Activated B cell treated with CpG ODN at 0.5 μM for 24 hours (primary cell): ENCODE results near the gene CHI3L1. TPM values are rescaled to one million over a fixed set of nuclear protein-coding genes. Genes with fewer than 3 reads are reported as not detected.

Experiments
- ATAC-seq: fragments of 200-7000 bp; cut with Tn5 transposase; one replicate; pipeline ENCODE4 v1.10.0; 2021; ENCODE audit warnings: low read depth, mild to moderate bottlenecking, moderate library complexity
- CTCF ChIA-PET: fragments of 350-600 bp; sonication (Branson Sonifier 250); formaldehyde crosslinking; loops from one replicate; lab custom pipeline; 2021; ENCODE audit warnings: antibody characterized with exemption; lab: Charles Lee
- POLR2A ChIA-PET: fragments of 350-600 bp; sonication (Branson Sonifier 250); formaldehyde crosslinking; loops from one replicate; lab custom pipeline; 2021; ENCODE audit warnings: antibody characterized with exemption; lab: Charles Lee
- DNase-seq: peaks from one replicate; pipeline ENCODE4 v3.0.0; 2022
- H3K27ac Mint-ChIP-seq: one replicate; pipeline ENCODE4 v1.8.0; 2020; ENCODE audit warnings: mixed read lengths
- H3K27me3 Mint-ChIP-seq: one replicate; pipeline ENCODE4 v1.8.0; 2021; ENCODE audit warnings: mixed read lengths
- H3K36me3 Mint-ChIP-seq: one replicate; pipeline ENCODE4 v1.8.0; 2021; ENCODE audit warnings: low read depth, mixed read lengths
- H3K4me1 Mint-ChIP-seq: one replicate; pipeline ENCODE4 v1.8.0; 2021; ENCODE audit warnings: mixed read lengths
- H3K4me3 Mint-ChIP-seq: one replicate; pipeline ENCODE4 v1.8.0; 2020; ENCODE audit warnings: mild to moderate bottlenecking, mixed read lengths
- H3K9me3 Mint-ChIP-seq: one replicate; pipeline ENCODE4 v1.8.0; 2020; ENCODE audit warnings: mixed read lengths
- intact Hi-C: fragments of 100-400 bp; cut with micrococcal nuclease; formaldehyde crosslinking; loops from one replicate; pipeline ENCODE4 v1.15.1; 2024
- total RNA-seq: library from RNA; stranded (reverse); gene quantifications from 2 replicates; pipeline ENCODE4 v1.2.3, GENCODE V29; 2022
- TF ChIP-seq, protein P1 (sequence below): fragments of 200-600 bp; IDR thresholded peaks from one replicate; pipeline ENCODE4 v1.8.0; 2022; ENCODE audit warnings: antibody characterized with exemption, mild to moderate bottlenecking

CHI3L1 gene
- total RNA-seq, 1 donor from 2014 or later, result 0.38 TPM

DNA sequence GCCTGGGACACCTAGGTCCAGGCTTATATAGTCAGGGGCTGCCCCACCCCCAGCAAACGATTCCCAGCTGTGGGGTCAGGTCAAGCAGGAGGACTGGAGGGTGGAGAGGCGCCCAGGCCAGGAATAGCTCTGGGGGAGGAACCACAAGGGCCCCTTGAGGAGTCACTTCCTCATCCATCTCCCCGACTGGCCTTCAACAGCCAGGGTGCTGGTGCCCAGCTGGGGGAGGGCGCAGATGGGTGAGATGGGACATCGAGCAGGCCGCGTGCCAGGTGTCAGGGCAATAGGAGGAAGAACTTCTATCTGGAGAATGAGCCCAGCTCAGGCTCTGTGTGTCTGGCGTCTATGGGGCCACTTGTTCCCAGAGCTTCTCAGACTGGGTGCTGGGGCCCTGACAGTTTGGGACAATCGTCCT is 10.7 kb downstream of the CHI3L1 start:
- intact Hi-C loops, result no loop called here
- Mint-ChIP-seq H3K9me3 (no peaks in the 10 kb centered on the region), H3K36me3 (no peaks in the 10 kb centered on the region), H3K4me3 (no peak overlapping the region), H3K4me1 (peaks cover 6% of the 10 kb centered on the region), H3K27me3 (peaks cover 20% of the 10 kb centered on the region), H3K27ac (no peak overlapping the region)
- ATAC-seq (no peak), DNase-seq (no peak)
- CTCF ChIA-PET, result no interaction called here
- POLR2A ChIA-PET, result no interaction called here
- TF ChIP-seq, protein P1, sequence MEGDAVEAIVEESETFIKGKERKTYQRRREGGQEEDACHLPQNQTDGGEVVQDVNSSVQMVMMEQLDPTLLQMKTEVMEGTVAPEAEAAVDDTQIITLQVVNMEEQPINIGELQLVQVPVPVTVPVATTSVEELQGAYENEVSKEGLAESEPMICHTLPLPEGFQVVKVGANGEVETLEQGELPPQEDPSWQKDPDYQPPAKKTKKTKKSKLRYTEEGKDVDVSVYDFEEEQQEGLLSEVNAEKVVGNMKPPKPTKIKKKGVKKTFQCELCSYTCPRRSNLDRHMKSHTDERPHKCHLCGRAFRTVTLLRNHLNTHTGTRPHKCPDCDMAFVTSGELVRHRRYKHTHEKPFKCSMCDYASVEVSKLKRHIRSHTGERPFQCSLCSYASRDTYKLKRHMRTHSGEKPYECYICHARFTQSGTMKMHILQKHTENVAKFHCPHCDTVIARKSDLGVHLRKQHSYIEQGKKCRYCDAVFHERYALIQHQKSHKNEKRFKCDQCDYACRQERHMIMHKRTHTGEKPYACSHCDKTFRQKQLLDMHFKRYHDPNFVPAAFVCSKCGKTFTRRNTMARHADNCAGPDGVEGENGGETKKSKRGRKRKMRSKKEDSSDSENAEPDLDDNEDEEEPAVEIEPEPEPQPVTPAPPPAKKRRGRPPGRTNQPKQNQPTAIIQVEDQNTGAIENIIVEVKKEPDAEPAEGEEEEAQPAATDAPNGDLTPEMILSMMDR, result no peak

DNA sequence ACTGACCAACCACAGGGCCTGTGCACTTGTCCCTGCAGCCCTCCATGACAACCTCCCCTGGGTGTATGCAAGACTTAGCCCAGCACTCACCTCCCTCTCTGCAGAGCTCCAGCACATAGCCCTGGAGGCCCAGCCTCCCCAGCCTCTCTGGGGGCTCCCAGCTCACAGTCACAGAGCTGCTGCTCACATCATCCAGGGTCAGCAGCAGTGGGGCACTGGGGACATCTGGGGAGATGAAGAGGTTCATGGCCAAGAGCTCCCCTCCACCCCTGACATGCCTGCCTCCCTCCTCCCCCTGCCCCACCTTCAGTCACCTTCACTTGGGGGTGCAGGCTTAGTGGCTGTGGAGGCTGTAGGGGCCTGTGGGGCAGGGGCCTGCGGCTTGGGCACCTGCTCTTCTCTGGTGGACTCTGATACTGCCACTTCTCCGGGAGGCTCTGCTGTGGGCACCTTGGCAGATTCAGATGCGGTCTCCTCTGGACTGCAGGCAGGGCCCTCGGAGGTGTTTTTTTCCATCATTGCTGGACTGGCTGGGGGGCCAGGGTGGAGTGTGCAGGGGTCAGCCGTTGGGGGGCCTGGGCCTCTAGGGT is 11.2 kb downstream of the CHI3L1 start, which contains the start of gene MYBPH:
TSS of gene MYBPH (minus strand) at position 590 of the 590 bp plus-strand sequence. CDS start at position 519, 71 bp downstream.
- intact Hi-C loops, result no loop called here
- no peaks in the 10 kb centered on the region for H3K9me3 Mint-ChIP-seq
- CTCF ChIA-PET, result no interaction called here
- peaks cover 6% of the 10 kb centered on the region for H3K4me1 Mint-ChIP-seq
- H3K4me3 Mint-ChIP-seq, result no peak within 1 kb of the TSS
- POLR2A ChIA-PET, result no interaction called here
- H3K36me3 Mint-ChIP-seq, result no peaks in the 10 kb centered on the region
- TF ChIP-seq, protein P1, result no peak
- H3K27me3 Mint-ChIP-seq, result peaks cover 20% of the 10 kb centered on the region
- DNase-seq (no peak), ATAC-seq (no peak)
- H3K27ac Mint-ChIP-seq, result no peak within 1 kb of the TSS

DNA sequence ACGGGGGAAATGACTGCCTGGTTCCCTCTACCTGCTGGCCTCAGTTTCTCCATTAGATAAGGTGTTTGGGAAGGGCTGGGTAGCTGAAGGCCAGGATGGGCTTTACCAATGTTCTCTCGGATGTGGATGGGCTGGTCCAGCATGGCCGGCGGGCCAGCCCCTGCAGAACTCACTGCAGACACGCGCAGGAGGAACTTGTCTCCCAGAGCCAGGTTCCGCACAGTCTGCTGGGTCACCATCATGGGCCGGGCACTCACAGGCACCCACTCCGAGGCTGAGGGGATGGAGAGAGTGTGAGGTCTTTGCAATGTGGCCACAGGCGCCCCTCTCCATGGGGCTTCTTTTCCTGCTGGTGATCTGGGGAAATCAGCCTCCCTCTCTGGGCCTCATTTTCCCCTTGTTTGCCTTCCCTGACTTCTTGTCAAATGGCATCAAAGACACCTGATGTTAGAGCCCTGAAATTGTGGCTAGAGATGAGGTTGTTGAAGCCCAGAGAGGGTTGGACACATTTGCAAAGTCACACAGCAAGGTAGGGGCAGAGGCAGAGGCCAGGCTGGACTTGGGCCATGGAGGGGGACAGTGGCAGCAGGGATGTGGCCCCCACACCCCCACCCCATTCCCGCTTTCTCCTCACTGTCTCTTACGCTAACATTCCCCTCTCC is 12.0 kb downstream of the CHI3L1 start:
- ChIA-PET POLR2A (no interaction called here), CTCF (no interaction called here)
- H3K27me3 Mint-ChIP-seq, result peaks cover 18% of the 10 kb centered on the region
- H3K9me3 Mint-ChIP-seq, result no peaks in the 10 kb centered on the region
- H3K4me1 Mint-ChIP-seq, result peaks cover 6% of the 10 kb centered on the region
- H3K27ac Mint-ChIP-seq, result no peak overlapping the region
- TF ChIP-seq, protein P1, result no peak
- H3K4me3 Mint-ChIP-seq, result no peak overlapping the region
- DNase-seq, result no peak
- no peak for ATAC-seq
- no peaks in the 10 kb centered on the region for H3K36me3 Mint-ChIP-seq
- intact Hi-C loops, result no loop called here

DNA sequence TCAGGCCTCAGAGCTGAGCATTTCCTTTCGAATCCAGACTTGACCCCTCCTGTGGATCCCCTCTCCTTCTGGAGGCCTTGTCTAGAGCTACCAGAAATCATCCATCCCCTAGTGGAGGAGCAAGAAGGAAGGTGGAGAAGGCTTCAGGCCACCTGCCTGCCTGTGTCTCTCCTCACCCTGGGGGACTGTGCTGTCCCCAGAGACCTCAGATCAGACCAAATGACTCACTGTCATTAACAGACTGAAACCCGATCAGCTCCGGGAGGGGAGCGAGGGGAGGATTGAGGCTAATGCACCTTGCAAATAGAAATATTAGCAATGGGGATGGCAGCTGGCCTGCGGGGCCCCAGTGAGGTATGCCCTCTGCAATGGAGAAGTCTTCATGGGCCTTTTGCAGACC is 12.9 kb downstream of the CHI3L1 start:
- intact Hi-C loops, result no loop called here
- Mint-ChIP-seq H3K4me1 (peaks cover 8% of the 10 kb centered on the region), H3K27me3 (peaks cover 16% of the 10 kb centered on the region), H3K36me3 (no peaks in the 10 kb centered on the region), H3K27ac (no peak overlapping the region), H3K4me3 (no peak overlapping the region), H3K9me3 (no peaks in the 10 kb centered on the region)
- TF ChIP-seq, protein P1, result no peak
- ChIA-PET CTCF (no interaction called here), POLR2A (no interaction called here)
- DNase-seq, result peak; percentile 32
- peak; percentile 93 for ATAC-seq

DNA sequence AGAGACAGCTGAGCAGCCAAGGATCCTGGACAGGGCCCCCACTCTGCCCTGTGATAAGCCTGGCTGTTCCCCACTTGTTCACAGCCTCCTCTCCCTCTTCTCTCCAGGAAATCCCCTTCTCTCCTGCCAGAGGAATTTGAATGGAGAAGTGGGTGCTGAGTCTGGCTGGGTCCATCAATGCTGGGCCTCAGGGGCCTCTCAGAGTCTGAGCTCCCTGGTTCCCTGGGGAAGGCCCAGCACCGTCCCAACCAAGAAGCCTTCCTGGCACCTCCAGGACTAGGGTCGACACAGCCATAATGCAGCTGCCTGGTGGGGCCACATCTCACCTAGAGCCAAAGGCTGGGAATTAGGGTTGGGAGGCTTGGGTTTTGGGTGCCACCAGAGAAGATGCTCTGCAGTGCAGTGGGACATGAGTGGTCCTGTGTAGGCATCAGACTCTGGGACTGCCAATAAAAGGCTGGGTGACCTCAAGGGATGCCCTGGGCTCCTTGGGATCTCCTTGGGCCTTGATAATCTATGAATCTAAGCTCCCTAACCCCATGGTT is 13.4 kb downstream of the CHI3L1 start:
- no peaks in the 10 kb centered on the region for H3K9me3 Mint-ChIP-seq
- peaks cover 8% of the 10 kb centered on the region for H3K4me1 Mint-ChIP-seq
- H3K36me3 Mint-ChIP-seq, result no peaks in the 10 kb centered on the region
- H3K4me3 Mint-ChIP-seq, result no peak overlapping the region
- ATAC-seq, result no peak
- ChIA-PET POLR2A (no interaction called here), CTCF (interaction anchor here (0.6 to 1.5 kb wide), 3 partner anchors 11 to 133 kb away, joined by 3 to 11 read pairs (median 5); no protein-coding TSS in a partner anchor)
- no peak overlapping the region for H3K27ac Mint-ChIP-seq
- H3K27me3 Mint-ChIP-seq, result peaks cover 12% of the 10 kb centered on the region
- TF ChIP-seq, protein P1, result no peak
- DNase-seq, result no peak
- intact Hi-C loops, result no loop called here
